PFSK-1 (cell line): ENCODE data around the gene DDX52.

Source experiments
- FOXP2 ChIP-seq: optimal IDR thresholded peaks from 2 replicates; pipeline ENCODE3; 2011; ENCODE audit warnings: borderline replicate concordance, control low read depth, inconsistent platforms; ENCODE audit not compliant: insufficient read depth; ENCODE audit errors: extremely low read length, extremely low read depth
- POLR2AphosphoS5 ChIP-seq: IDR thresholded peaks from 2 replicates; pipeline ENCODE4 v1.6.1; 2012; ENCODE audit warnings: low read depth, mild to moderate bottlenecking, control low read depth, low read length, moderate library complexity
- SIN3A ChIP-seq: IDR thresholded peaks from 2 replicates; pipeline ENCODE4 v1.6.1; 2012; ENCODE audit warnings: mild to moderate bottlenecking, low read length, moderate library complexity, borderline replicate concordance; ENCODE audit not compliant: insufficient read depth
- TAF1 ChIP-seq: IDR thresholded peaks from 2 replicates; pipeline ENCODE4 v1.6.1; 2012; ENCODE audit warnings: low read length, control low read depth, borderline replicate concordance; ENCODE audit not compliant: insufficient read depth
- TF ChIP-seq, protein P1 (sequence below), 2 experiments: IDR thresholded peaks; 2 replicates each; pipeline versions ENCODE4 v1.6.1 to v1.8.0; 2011 to 2012; ENCODE audit warnings: low read depth in 2 of 2, low read length in 2 of 2, control low read depth in 1 of 2, inconsistent platforms in 1 of 2, mild to moderate bottlenecking in 1 of 2, moderate library complexity in 1 of 2; ENCODE audit not compliant: insufficient read depth in 1 of 2

Gene DDX52

DNA sequence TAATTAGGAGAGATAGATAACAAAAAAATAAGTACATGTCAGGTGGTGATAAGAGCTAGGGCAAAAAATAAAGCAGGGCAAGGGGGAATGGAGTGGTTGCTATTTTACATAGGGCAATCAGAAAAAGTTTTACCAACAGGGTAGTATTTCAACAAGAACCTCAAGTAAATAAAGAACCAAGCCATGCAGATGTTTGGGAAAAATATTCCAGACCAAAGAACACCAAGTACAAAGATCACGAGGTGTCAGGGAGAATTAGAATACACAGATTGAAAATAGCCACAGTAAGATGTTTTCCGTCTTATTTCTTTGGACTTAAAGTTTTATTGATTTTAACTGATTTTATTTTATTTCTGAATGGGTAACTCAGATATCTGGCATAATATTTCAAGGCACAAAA, 45.1 kb downstream of the DDX52 start:
- TF ChIP-seq, protein P1, sequence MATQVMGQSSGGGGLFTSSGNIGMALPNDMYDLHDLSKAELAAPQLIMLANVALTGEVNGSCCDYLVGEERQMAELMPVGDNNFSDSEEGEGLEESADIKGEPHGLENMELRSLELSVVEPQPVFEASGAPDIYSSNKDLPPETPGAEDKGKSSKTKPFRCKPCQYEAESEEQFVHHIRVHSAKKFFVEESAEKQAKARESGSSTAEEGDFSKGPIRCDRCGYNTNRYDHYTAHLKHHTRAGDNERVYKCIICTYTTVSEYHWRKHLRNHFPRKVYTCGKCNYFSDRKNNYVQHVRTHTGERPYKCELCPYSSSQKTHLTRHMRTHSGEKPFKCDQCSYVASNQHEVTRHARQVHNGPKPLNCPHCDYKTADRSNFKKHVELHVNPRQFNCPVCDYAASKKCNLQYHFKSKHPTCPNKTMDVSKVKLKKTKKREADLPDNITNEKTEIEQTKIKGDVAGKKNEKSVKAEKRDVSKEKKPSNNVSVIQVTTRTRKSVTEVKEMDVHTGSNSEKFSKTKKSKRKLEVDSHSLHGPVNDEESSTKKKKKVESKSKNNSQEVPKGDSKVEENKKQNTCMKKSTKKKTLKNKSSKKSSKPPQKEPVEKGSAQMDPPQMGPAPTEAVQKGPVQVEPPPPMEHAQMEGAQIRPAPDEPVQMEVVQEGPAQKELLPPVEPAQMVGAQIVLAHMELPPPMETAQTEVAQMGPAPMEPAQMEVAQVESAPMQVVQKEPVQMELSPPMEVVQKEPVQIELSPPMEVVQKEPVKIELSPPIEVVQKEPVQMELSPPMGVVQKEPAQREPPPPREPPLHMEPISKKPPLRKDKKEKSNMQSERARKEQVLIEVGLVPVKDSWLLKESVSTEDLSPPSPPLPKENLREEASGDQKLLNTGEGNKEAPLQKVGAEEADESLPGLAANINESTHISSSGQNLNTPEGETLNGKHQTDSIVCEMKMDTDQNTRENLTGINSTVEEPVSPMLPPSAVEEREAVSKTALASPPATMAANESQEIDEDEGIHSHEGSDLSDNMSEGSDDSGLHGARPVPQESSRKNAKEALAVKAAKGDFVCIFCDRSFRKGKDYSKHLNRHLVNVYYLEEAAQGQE (IDR thresholded peaks at IDR 0.05; ENCODE audit: insufficient read depth in 1 of 2, low read depth in 2 of 2, low read length in 2 of 2), result no peak
- TF ChIP-seq TAF1, result no peak
- no peak for TF ChIP-seq SIN3A
- TF ChIP-seq POLR2AphosphoS5, result no peak
- no peak for TF ChIP-seq FOXP2

DNA sequence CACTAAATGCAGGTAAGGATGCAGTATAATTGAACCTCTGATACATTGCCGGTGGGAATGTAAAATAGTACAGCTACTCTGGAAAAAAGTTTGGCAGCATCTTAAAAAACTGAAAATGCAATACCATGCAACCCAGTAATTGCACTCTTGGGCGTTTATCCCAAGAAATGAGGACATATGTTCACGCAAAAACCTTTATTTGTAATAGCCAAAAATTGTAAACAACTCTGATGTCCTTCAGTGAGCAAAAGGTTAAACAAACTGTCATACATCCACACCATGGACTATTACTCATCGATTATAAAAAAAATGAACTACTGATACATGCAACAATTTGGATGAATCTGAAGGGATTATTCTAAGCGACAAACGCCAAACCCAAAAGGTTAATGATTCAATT, 51.0 kb downstream of the DDX52 start:
- TF ChIP-seq POLR2AphosphoS5 (no peak), FOXP2 (no peak), TAF1 (no peak), SIN3A (no peak)
- TF ChIP-seq, protein P1 (IDR thresholded peaks at IDR 0.05; ENCODE audit: insufficient read depth in 1 of 2, low read depth in 2 of 2, low read length in 2 of 2), result no peak

DNA sequence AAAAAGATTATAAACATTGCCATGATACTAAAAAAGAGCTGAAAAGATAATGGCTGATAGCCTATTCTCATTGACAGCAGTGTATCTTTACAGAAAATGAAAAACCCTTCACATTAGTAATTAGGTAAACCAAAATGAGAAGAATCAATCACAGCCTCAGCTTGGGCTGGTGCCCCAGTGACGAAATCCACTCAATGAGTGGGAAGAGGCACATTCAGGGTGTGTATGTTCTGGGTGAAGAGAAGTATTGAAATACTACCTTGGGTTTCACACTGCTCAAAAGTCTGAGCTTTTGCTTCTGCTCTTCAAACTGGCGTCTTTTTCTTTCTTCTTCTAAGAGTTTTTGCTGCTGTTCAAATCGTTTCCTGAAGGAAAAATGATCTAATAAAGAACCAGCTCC, 58.2 kb downstream of the DDX52 start:
- TF ChIP-seq FOXP2, result no peak
- TF ChIP-seq, protein P1 (IDR thresholded peaks at IDR 0.05; ENCODE audit: insufficient read depth in 1 of 2, low read depth in 2 of 2, low read length in 2 of 2), result no peak
- no peak for TF ChIP-seq SIN3A
- no peak for TF ChIP-seq POLR2AphosphoS5
- TF ChIP-seq TAF1, result no peak

DNA sequence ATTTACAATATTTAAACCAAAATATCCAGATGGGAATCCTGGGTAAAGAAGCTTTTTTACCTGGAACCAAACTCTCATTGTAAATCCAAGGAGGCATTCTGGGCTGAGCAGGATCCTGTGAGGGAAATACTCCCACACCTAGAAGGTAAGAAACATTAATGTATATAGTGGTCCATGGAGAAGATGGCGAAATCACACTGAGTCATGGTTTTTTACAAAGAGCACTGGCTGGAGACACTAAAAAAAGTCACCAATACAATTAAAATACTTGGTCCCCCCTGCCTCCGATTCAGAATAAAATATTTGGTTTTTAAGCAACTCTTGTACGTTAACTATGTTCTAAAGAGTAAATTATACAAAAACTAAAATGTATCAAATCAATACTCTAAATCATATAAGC, 67.0 kb downstream of the DDX52 start:
- TF ChIP-seq SIN3A, result no peak
- no peak for TF ChIP-seq FOXP2
- TF ChIP-seq, protein P1 (IDR thresholded peaks at IDR 0.05; ENCODE audit: insufficient read depth in 1 of 2, low read depth in 2 of 2, low read length in 2 of 2), result no peak
- no peak for TF ChIP-seq TAF1
- no peak for TF ChIP-seq POLR2AphosphoS5

DNA sequence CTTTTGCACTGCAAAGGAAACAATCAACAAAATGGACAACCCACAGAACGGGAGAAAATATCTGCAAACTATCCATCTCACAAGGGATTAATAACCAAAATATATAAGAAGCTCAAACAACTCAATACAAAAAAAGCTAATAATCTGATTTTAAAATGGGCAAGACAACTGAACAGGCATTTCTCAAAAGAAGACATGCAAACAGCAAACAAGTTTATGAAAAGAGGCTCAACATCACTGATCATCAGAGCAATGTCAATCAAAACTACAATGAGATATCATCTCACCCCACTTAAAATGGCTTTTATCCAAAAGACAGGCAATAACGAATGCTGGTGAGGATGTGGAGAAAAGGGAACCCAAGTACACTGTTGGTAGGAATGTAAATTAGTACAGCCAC, 68.8 kb downstream of the DDX52 start:
- TF ChIP-seq POLR2AphosphoS5, result no peak
- TF ChIP-seq, protein P1 (IDR thresholded peaks at IDR 0.05; ENCODE audit: insufficient read depth in 1 of 2, low read depth in 2 of 2, low read length in 2 of 2), result no peak
- TF ChIP-seq FOXP2, result no peak
- no peak for TF ChIP-seq SIN3A
- TF ChIP-seq TAF1, result no peak
